ENCODE data around the gene RAB27A.

The RAB27A gene

GRCh38 chr15:55322467-55322866 lies 32.9 kb upstream of the RAB27A start:
- Histone ChIP-seq H3K18ac (ENCODE audit: low read length) (no peak overlapping the region), H2AK5ac (ENCODE audit: low read length) (no peak overlapping the region), H2BK5ac (ENCODE audit: low read length) (no peak overlapping the region), H3K4ac (ENCODE audit: low read depth, low read length) (no peak overlapping the region), H3K56ac (ENCODE audit: low read length) (no peak overlapping the region), H3K79me1 (ENCODE audit: low read length) (no peaks in the 10 kb centered on the region), H4K8ac (ENCODE audit: low read depth, low read length) (no peak overlapping the region), H4K5ac (ENCODE audit: low read length) (no peak overlapping the region), H3K23ac (ENCODE audit: low read length) (no peak overlapping the region), H3K36me3 (ENCODE audit: control insufficient read depth, insufficient read depth, low read length) (no peaks in the 10 kb centered on the region), H3K4me2 (ENCODE audit: low read length) (no peak overlapping the region), H3K4me1 (ENCODE audit: control insufficient read depth, low read depth, low read length) (no peaks in the 10 kb centered on the region), H3K27ac (ENCODE audit: low read depth, low read length) (no peak overlapping the region), H3K79me2 (ENCODE audit: control insufficient read depth, insufficient read depth, low read length) (no peaks in the 10 kb centered on the region), H3K4me3 (ENCODE audit: low read length) (no peak overlapping the region), H2BK120ac (ENCODE audit: low read depth, low read length) (no peak overlapping the region), H3K9ac (ENCODE audit: low read length) (no peak overlapping the region), H2BK15ac (replicated peaks; ENCODE audit: low read depth) (no peak overlapping the region), H3K27me3 (ENCODE audit: insufficient read depth, low read length, poor library complexity) (no peaks in the 10 kb centered on the region)
- DNase-seq = no peak
- WGBS (ENCODE audit: extremely low coverage, insufficient coverage, low lambda C conversion rate) = no CpG with 5 or more reads among the region's 5 CpGs

DNA sequence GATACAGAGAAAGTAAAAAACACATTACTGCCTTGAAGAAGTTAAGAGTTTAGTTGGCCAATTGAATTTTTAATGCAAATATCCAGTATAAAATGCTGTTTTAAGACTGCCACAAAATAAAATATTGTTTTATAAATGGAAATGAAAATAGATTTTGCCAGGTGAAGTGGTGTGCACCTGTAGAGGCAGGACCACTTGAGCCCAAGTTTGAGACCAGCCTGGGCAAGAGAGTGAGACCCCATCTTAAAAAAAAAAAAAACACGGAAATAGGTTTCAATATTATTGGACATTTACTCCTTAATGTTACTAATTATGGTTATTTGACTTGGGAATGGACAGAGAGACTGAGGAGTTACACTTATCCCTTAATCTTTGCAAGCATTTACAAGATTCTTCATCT lies 31.4 kb upstream of the RAB27A start:
- no peak overlapping the region for H4K5ac ChIP-seq (ENCODE audit: low read length)
- no peak overlapping the region for H3K18ac ChIP-seq (ENCODE audit: low read length)
- no peak overlapping the region for H2BK5ac ChIP-seq (ENCODE audit: low read length)
- H3K79me2 ChIP-seq (ENCODE audit: control insufficient read depth, insufficient read depth, low read length) = no peaks in the 10 kb centered on the region
- peaks cover 2% of the 10 kb centered on the region for H3K79me1 ChIP-seq (ENCODE audit: low read length)
- H4K8ac ChIP-seq (ENCODE audit: low read depth, low read length) = no peak overlapping the region
- no peak overlapping the region for H2BK15ac ChIP-seq (replicated peaks; ENCODE audit: low read depth)
- no peaks in the 10 kb centered on the region for H3K27me3 ChIP-seq (ENCODE audit: insufficient read depth, low read length, poor library complexity)
- H3K4ac ChIP-seq (ENCODE audit: low read depth, low read length) = no peak overlapping the region
- DNase-seq = no peak
- H2BK120ac ChIP-seq (ENCODE audit: low read depth, low read length) = no peak overlapping the region
- no peak overlapping the region for H3K23ac ChIP-seq (ENCODE audit: low read length)
- no peak overlapping the region for H3K9ac ChIP-seq (ENCODE audit: low read length)
- no peaks in the 10 kb centered on the region for H3K4me1 ChIP-seq (ENCODE audit: control insufficient read depth, low read depth, low read length)
- no peak overlapping the region for H3K56ac ChIP-seq (ENCODE audit: low read length)
- H3K27ac ChIP-seq (ENCODE audit: low read depth, low read length) = no peak overlapping the region
- H3K4me2 ChIP-seq (ENCODE audit: low read length) = no peak overlapping the region
- no peaks in the 10 kb centered on the region for H3K36me3 ChIP-seq (ENCODE audit: control insufficient read depth, insufficient read depth, low read length)
- no CpG with 5 or more reads among the region's 1 CpG for WGBS (ENCODE audit: extremely low coverage, insufficient coverage, low lambda C conversion rate)
- H3K4me3 ChIP-seq (ENCODE audit: low read length) = no peak overlapping the region
- no peak overlapping the region for H2AK5ac ChIP-seq (ENCODE audit: low read length)

DNA sequence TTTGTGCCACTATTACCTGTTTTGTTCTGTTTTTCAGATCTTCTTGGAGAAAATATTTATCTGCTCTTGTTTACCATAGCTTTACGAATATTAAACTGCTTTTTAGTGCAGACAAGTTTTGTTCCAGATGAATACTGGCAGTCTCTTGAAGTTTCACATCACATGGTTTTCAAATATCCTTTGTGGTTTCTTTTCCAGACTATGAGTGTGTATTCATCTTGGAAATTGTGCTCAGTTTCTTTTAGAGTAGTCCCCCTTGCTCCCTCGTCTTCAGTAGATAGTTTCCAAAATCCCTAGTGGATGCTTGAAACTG lies 30.6 kb upstream of the RAB27A start:
- Histone ChIP-seq H3K27ac (ENCODE audit: low read depth, low read length) (no peak overlapping the region), H3K18ac (ENCODE audit: low read length) (no peak overlapping the region), H3K79me2 (ENCODE audit: control insufficient read depth, insufficient read depth, low read length) (no peaks in the 10 kb centered on the region), H2AK5ac (ENCODE audit: low read length) (no peak overlapping the region), H3K4me3 (ENCODE audit: low read length) (no peak overlapping the region), H4K5ac (ENCODE audit: low read length) (no peak overlapping the region), H4K8ac (ENCODE audit: low read depth, low read length) (no peak overlapping the region), H3K23ac (ENCODE audit: low read length) (no peak overlapping the region), H3K56ac (ENCODE audit: low read length) (no peak overlapping the region), H3K27me3 (ENCODE audit: insufficient read depth, low read length, poor library complexity) (no peaks in the 10 kb centered on the region), H2BK5ac (ENCODE audit: low read length) (no peak overlapping the region), H2BK120ac (ENCODE audit: low read depth, low read length) (no peak overlapping the region), H3K79me1 (ENCODE audit: low read length) (peaks cover 2% of the 10 kb centered on the region), H3K4me1 (ENCODE audit: control insufficient read depth, low read depth, low read length) (no peaks in the 10 kb centered on the region), H2BK15ac (replicated peaks; ENCODE audit: low read depth) (peak overlapping the region; percentile 36), H3K36me3 (ENCODE audit: control insufficient read depth, insufficient read depth, low read length) (no peaks in the 10 kb centered on the region), H3K9ac (ENCODE audit: low read length) (no peak overlapping the region), H3K4me2 (ENCODE audit: low read length) (no peak overlapping the region), H3K4ac (ENCODE audit: low read depth, low read length) (no peak overlapping the region)
- no peak for DNase-seq
- no CpG with 5 or more reads among the region's 2 CpGs for WGBS (ENCODE audit: extremely low coverage, insufficient coverage, low lambda C conversion rate)

- no CpG with 5 or more reads among the region's 4 CpGs for WGBS (ENCODE audit: extremely low coverage, insufficient coverage, low lambda C conversion rate)
- no peak for DNase-seq
- Histone ChIP-seq H3K4me3 (ENCODE audit: low read length) (peak overlapping the region; percentile 85), H3K36me3 (ENCODE audit: control insufficient read depth, insufficient read depth, low read length) (no peaks in the 10 kb centered on the region), H3K56ac (ENCODE audit: low read length) (peak overlapping the region; percentile 90), H3K79me1 (ENCODE audit: low read length) (peaks cover 2% of the 10 kb centered on the region), H3K27ac (ENCODE audit: low read depth, low read length) (peak overlapping the region; percentile 70), H3K27me3 (ENCODE audit: insufficient read depth, low read length, poor library complexity) (no peaks in the 10 kb centered on the region), H3K4me1 (ENCODE audit: control insufficient read depth, low read depth, low read length) (no peaks in the 10 kb centered on the region), H3K9ac (ENCODE audit: low read length) (peak overlapping the region; percentile 85), H3K18ac (ENCODE audit: low read length) (no peak overlapping the region), H2BK15ac (replicated peaks; ENCODE audit: low read depth) (peak overlapping the region; percentile 36), H2AK5ac (ENCODE audit: low read length) (no peak overlapping the region), H2BK5ac (ENCODE audit: low read length) (no peak overlapping the region), H3K4me2 (ENCODE audit: low read length) (peak overlapping the region; percentile 72), H3K79me2 (ENCODE audit: control insufficient read depth, insufficient read depth, low read length) (no peaks in the 10 kb centered on the region), H3K23ac (ENCODE audit: low read length) (no peak overlapping the region), H4K5ac (ENCODE audit: low read length) (no peak overlapping the region), H4K8ac (ENCODE audit: low read depth, low read length) (no peak overlapping the region), H3K4ac (ENCODE audit: low read depth, low read length) (no peak overlapping the region), H2BK120ac (ENCODE audit: low read depth, low read length) (no peak overlapping the region)
These were observed 30.1 kb upstream of the RAB27A start for GRCh38 chr15:55319537-55320237.

- H3K4me2 ChIP-seq (ENCODE audit: low read length) = peak within 1 kb of the TSS; percentile 72
- H2BK5ac ChIP-seq (ENCODE audit: low read length) = peak within 1 kb of the TSS; percentile 12
- no peaks in the 10 kb centered on the region for H3K4me1 ChIP-seq (ENCODE audit: control insufficient read depth, low read depth, low read length)
- H3K36me3 ChIP-seq (ENCODE audit: control insufficient read depth, insufficient read depth, low read length) = no peaks in the 10 kb centered on the region
- H3K56ac ChIP-seq (ENCODE audit: low read length) = peak within 1 kb of the TSS; percentile 90
- no peak within 1 kb of the TSS for H3K23ac ChIP-seq (ENCODE audit: low read length)
- H2BK120ac ChIP-seq (ENCODE audit: low read depth, low read length) = no peak within 1 kb of the TSS
- no peak within 1 kb of the TSS for H2AK5ac ChIP-seq (ENCODE audit: low read length)
- H3K79me1 ChIP-seq (ENCODE audit: low read length) = peaks cover 2% of the 10 kb centered on the region
- H3K18ac ChIP-seq (ENCODE audit: low read length) = peak within 1 kb of the TSS; percentile 15
- peak within 1 kb of the TSS; percentile 75 for H3K27ac ChIP-seq (ENCODE audit: low read depth, low read length)
- peak within 1 kb of the TSS; percentile 85 for H3K9ac ChIP-seq (ENCODE audit: low read length)
- peak within 1 kb of the TSS; percentile 44 for H4K5ac ChIP-seq (ENCODE audit: low read length)
- H2BK15ac ChIP-seq (replicated peaks; ENCODE audit: low read depth) = no peak within 1 kb of the TSS
- H3K4me3 ChIP-seq (ENCODE audit: low read length) = peak within 1 kb of the TSS; percentile 85
- DNase-seq = peak; percentile 96
- no peaks in the 10 kb centered on the region for H3K27me3 ChIP-seq (ENCODE audit: insufficient read depth, low read length, poor library complexity)
- H3K4ac ChIP-seq (ENCODE audit: low read depth, low read length) = no peak within 1 kb of the TSS
- WGBS (ENCODE audit: extremely low coverage, insufficient coverage, low lambda C conversion rate) = no CpG with 5 or more reads among the region's 49 CpGs
- no peaks in the 10 kb centered on the region for H3K79me2 ChIP-seq (ENCODE audit: control insufficient read depth, insufficient read depth, low read length)
- peak within 1 kb of the TSS; percentile 83 for H4K8ac ChIP-seq (ENCODE audit: low read depth, low read length)
These were observed 29.2 kb upstream of the RAB27A start, which contains the start of the genes PIGB and PIGBOS1 for GRCh38 chr15:55318588-55319494. TSS of gene PIGB (plus strand) at chr15:55319222. CDS start at chr15:55319251, 29 bp downstream. TSS of gene PIGBOS1 (minus strand) at chr15:55319123. CDS start at chr15:55317792, 1,331 bp downstream.
